ENCODE data around the gene SRP14.

- TF ChIP-seq POLR2AphosphoS5 (IDR thresholded peaks at IDR 0.05) (no peak), CTCF (IDR thresholded peaks at IDR 0.05) (no peak)
Measured at GRCh38 chr15:40028193-40028592, 10.8 kb downstream of the SRP14 start.
